GM21619 (cell line): ENCODE results near the gene TMEM132E.

Experiments
- ATAC-seq: cut with Tn5 transposase; IDR thresholded peaks from one replicate; pipeline ENCODE4 v1.9.1; 2021; ENCODE audit not compliant: unreplicated experiment

Gene TMEM132E

GRCh38 chr17:34633760-34634159 lies 54.4 kb downstream of the TMEM132E start:
- ATAC-seq, result no peak

- ATAC-seq, result no peak
Measured at GRCh38 chr17:34634551-34635160, 55.3 kb downstream of the TMEM132E start.

- no peak for ATAC-seq
Measured at GRCh38 chr17:34635876-34636275, 56.5 kb downstream of the TMEM132E start.

GRCh38 chr17:34637041-34637547 lies 57.7 kb downstream of the TMEM132E start:
- no peak for ATAC-seq

- ATAC-seq, result no peak
Measured at GRCh38 chr17:34637548-34638525, 58.5 kb downstream of the TMEM132E start.

GRCh38 chr17:34638526-34639260 lies 59.3 kb downstream of the TMEM132E start:
- ATAC-seq, result no peak

- ATAC-seq, result no peak
Measured at GRCh38 chr17:34639706-34640425, 60.5 kb downstream of the TMEM132E start.

- no peak for ATAC-seq
Measured at GRCh38 chr17:34641368-34641767, 62.0 kb downstream of the TMEM132E start.

- no peak for ATAC-seq
Measured at GRCh38 chr17:34644941-34645550, 65.7 kb downstream of the TMEM132E start.

- no peak for ATAC-seq
Measured at GRCh38 chr17:34645594-34645993, 66.2 kb downstream of the TMEM132E start.

GRCh38 chr17:34647511-34647910 lies 68.1 kb downstream of the TMEM132E start:
- ATAC-seq, result no peak

- ATAC-seq, result no peak
Measured at GRCh38 chr17:34650051-34650750, 70.8 kb downstream of the TMEM132E start.

- no peak for ATAC-seq
Measured at GRCh38 chr17:34651402-34651811, 72.0 kb downstream of the TMEM132E start.

GRCh38 chr17:34652021-34652555 lies 72.7 kb downstream of the TMEM132E start:
- no peak for ATAC-seq

GRCh38 chr17:34653511-34653910 lies 74.1 kb downstream of the TMEM132E start:
- ATAC-seq, result no peak

GRCh38 chr17:34654276-34654880 lies 75.0 kb downstream of the TMEM132E start:
- no peak for ATAC-seq

- ATAC-seq, result no peak
Measured at GRCh38 chr17:34654881-34655276, 75.5 kb downstream of the TMEM132E start.

GRCh38 chr17:34656801-34657200 lies 77.4 kb downstream of the TMEM132E start:
- ATAC-seq, result no peak
